HepG2 (cell line): ENCODE measurements around the gene SSTR5. TPM values are rescaled to one million over a fixed set of nuclear protein-coding genes. Genes with fewer than 3 reads are reported as not detected.

Experiments used
- FOXP1 ChIP-seq, 2 experiments: fragments of 450-650 bp in 1 of 2; IDR thresholded peaks; 2 replicates each; pipeline ENCODE4 v1.6.1; 2017 to 2018; ENCODE audit warnings: antibody characterized with exemption in 1 of 2
- GATAD2A ChIP-seq: IDR thresholded peaks from 2 replicates; pipeline ENCODE4 v1.6.1; 2016
- PHF5A ChIP-seq: IDR thresholded peaks from one replicate; pipeline ENCODE4 v1.6.1; 2018; ENCODE audit warnings: low read depth, missing genetic modification reagents; ENCODE audit not compliant: unreplicated experiment
- POLR2A ChIP-seq, 2 experiments: IDR thresholded peaks; 2 replicates each; pipeline ENCODE4 v1.6.1; 2011; ENCODE audit warnings: low read depth in 2 of 2, low read length in 2 of 2, mild to moderate bottlenecking in 1 of 2, moderate library complexity in 1 of 2; ENCODE audit not compliant: insufficient read depth in 1 of 2
- ZFP36L2 ChIP-seq: sonication (generic); formaldehyde crosslinking; IDR thresholded peaks from 2 replicates; pipeline ENCODE4 v1.4.0; 2020; ENCODE audit warnings: missing genetic modification reagents
- ZFY ChIP-seq: sonication (generic); formaldehyde crosslinking; IDR thresholded peaks from 2 replicates; pipeline ENCODE4 v1.4.0; 2020; ENCODE audit warnings: missing genetic modification reagents
- ZNF235 ChIP-seq: sonication (generic); formaldehyde crosslinking; IDR thresholded peaks from 2 replicates; pipeline ENCODE4 v1.8.1; 2023; ENCODE audit warnings: mild to moderate bottlenecking, missing genetic modification reagents, borderline replicate concordance
- ZNF75D ChIP-seq: sonication (generic); formaldehyde crosslinking; IDR thresholded peaks from 2 replicates; pipeline ENCODE4 v1.8.1; 2023; ENCODE audit warnings: missing genetic modification reagents, mild to moderate bottlenecking, borderline replicate concordance
- ZNF839 ChIP-seq: sonication (generic); formaldehyde crosslinking; IDR thresholded peaks from 2 replicates; pipeline ENCODE4 v1.4.0; 2020; ENCODE audit warnings: missing genetic modification reagents, mild to moderate bottlenecking, borderline replicate concordance
- polyA plus RNA-seq, 8 experiments: library from polyadenylated mRNA; depleted of rRNA in 3 of 8; stranded (reverse) in 7 of 8; unstranded in 1 of 8; fragments of >200 nt; fragmentation: Illumina TruSeq in 4 of 8; extraction: Trizol in 4 of 8; gene quantifications; 2 replicates each; pipeline versions ENCODE4 v1.2.1 to v1.2.3, GENCODE V29; 2011 to 2016; ENCODE audit warnings: low read depth in 4 of 8, missing spikeins in 1 of 8, mixed read lengths in 1 of 8; ENCODE audit not compliant: insufficient read depth in 1 of 8
- total RNA-seq, 5 experiments: library from RNA; depleted of rRNA; stranded (reverse); fragments of >200 nt; fragmentation: Illumina TruSeq; extraction: Trizol; gene quantifications; 2 replicates each; pipeline ENCODE4 v1.2.3, GENCODE V29; 2016; ENCODE audit warnings: low read depth in 1 of 5
- TF ChIP-seq, protein P1 (sequence below), 2 experiments: fragments of 450-650 bp in 1 of 2; sonication (generic) in 1 of 2; formaldehyde crosslinking in 1 of 2; IDR thresholded peaks; 2 replicates each; pipeline versions ENCODE4 v1.6.1 to v1.8.0; 2016 to 2022; ENCODE audit warnings: antibody characterized with exemption in 1 of 2, mild to moderate bottlenecking in 1 of 2, missing genetic modification reagents in 1 of 2
- TF ChIP-seq, protein P2 (sequence below): IDR thresholded peaks from 2 replicates; pipeline ENCODE4 v1.6.1; 2016; ENCODE audit warnings: mild to moderate bottlenecking, missing biosample characterization, missing genetic modification reagents

The SSTR5 gene
- total and polyA plus RNA-seq, 2 of the 13 experiments (the other 11 are each of a cell fraction or from before 2014, with no cell fraction given) = 0.20 to 0.49 TPM

DNA sequence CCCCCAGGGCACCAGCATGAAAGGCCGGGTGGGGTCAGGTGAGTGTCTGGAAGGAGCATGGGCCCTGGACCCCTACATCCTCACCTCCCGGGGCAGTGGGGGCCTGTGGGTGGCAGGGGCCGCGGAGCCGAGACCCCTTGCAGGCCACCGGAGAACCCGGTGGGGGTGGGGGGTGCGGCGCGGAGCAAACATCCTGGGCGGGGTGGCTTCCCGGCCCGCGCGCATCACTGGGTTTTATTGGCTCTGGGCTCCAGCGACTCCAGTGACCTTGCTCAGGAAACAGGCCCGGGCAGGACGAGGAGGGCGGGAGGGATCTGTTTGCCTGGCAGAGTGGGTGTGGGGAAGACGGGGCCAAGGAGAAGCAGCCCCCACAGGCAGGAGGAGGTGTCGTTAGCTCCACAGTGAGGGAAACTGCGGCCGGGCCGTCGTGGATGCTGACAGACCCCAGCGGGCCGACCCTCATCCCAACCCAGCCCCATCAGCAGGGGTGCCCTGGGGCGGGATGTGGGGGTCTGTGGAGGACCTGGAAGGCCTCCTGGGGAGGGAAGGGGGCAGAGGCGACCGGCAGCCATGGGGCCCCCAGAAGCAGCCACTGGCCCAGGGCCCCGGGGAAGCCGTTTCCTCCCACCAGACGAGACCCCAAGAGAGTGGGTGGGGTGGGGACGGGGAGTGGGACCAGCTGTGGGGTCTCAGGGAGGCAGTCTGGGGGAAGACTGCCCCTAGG, 10.6 kb downstream of the SSTR5 start (continued):
- TF ChIP-seq, protein P1, sequence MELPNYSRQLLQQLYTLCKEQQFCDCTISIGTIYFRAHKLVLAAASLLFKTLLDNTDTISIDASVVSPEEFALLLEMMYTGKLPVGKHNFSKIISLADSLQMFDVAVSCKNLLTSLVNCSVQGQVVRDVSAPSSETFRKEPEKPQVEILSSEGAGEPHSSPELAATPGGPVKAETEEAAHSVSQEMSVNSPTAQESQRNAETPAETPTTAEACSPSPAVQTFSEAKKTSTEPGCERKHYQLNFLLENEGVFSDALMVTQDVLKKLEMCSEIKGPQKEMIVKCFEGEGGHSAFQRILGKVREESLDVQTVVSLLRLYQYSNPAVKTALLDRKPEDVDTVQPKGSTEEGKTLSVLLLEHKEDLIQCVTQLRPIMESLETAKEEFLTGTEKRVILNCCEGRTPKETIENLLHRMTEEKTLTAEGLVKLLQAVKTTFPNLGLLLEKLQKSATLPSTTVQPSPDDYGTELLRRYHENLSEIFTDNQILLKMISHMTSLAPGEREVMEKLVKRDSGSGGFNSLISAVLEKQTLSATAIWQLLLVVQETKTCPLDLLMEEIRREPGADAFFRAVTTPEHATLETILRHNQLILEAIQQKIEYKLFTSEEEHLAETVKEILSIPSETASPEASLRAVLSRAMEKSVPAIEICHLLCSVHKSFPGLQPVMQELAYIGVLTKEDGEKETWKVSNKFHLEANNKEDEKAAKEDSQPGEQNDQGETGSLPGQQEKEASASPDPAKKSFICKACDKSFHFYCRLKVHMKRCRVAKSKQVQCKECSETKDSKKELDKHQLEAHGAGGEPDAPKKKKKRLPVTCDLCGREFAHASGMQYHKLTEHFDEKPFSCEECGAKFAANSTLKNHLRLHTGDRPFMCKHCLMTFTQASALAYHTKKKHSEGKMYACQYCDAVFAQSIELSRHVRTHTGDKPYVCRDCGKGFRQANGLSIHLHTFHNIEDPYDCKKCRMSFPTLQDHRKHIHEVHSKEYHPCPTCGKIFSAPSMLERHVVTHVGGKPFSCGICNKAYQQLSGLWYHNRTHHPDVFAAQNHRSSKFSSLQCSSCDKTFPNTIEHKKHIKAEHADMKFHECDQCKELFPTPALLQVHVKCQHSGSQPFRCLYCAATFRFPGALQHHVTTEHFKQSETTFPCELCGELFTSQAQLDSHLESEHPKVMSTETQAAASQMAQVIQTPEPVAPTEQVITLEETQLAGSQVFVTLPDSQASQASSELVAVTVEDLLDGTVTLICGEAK (IDR thresholded peaks at IDR 0.05) = no peak
- TF ChIP-seq, protein P1 (CRISPR knock-in tag; IDR thresholded peaks at IDR 0.05) = no peak
- TF ChIP-seq ZNF235 (CRISPR knock-in tag) (no peak), ZNF75D (CRISPR knock-in tag) (no peak), ZFP36L2 (CRISPR knock-in tag) (no peak), ZNF839 (CRISPR knock-in tag) (0 out of 2 replicates have a peak, but pooled peaks have one; percentile 17), PHF5A (CRISPR knock-in tag) (peak; percentile 7), GATAD2A (0 out of 2 replicates have a peak, but pooled peaks have one; percentile 13), ZFY (CRISPR knock-in tag) (0 out of 2 replicates have a peak, but pooled peaks have one; percentile 9), FOXP1 (IDR thresholded peaks at IDR 0.05) (no peak), FOXP1 (CRISPR knock-in tag; IDR thresholded peaks at IDR 0.05) (no peak), POLR2A (IDR thresholded peaks at IDR 0.05; ENCODE audit: insufficient read depth in 1 of 2, low read depth in 2 of 2, low read length in 2 of 2) (0 out of 4 replicates have a peak, but pooled peaks of 1 of the 2 experiments have one; percentile 7)
- TF ChIP-seq, protein P2, sequence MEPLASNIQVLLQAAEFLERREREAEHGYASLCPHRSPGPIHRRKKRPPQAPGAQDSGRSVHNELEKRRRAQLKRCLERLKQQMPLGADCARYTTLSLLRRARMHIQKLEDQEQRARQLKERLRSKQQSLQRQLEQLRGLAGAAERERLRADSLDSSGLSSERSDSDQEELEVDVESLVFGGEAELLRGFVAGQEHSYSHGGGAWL (CRISPR knock-in tag) = peak; percentile 45; the same call in 1 of the 2 replicates
